ENCODE data around the gene ZNF383.
"Not testable (repeated sequence)": the region's sequence is repeated elsewhere in the genome, so short reads cannot be mapped to it uniquely, and the experiment has no call there.

ZNF383 gene

DNA sequence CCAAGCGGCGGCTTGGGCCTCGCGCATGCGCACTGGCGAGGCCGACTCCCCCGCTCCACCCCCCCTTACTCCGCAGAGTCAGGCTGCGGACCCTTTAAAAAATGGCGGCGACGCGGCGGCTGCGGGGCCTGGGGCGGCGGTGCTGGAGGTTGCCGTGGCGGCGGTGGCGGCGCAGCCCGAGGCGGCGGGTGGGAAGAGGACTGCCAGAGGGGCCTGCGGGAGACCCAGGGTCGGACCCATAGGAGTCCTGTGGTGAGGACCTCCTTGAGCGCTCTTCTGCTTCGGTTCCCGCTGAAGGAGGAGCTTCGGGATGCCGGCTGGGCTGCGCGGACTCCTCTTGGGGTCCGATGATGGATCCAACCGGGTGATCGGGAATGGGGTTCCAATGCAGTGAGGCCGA is 71.2 kb downstream of the ZNF383 start:
- not testable (repeated sequence) for H3K4me3 ChIP-seq (ENCODE audit: control insufficient read depth, low read depth, low read length); DNase-seq (ENCODE audit: low read depth)

GRCh38 chr19:37292998-37293939 is 75.3 kb downstream of the ZNF383 start:
- not testable (repeated sequence) for DNase-seq (ENCODE audit: low read depth); H3K4me3 ChIP-seq (ENCODE audit: control insufficient read depth, low read depth, low read length)

DNA sequence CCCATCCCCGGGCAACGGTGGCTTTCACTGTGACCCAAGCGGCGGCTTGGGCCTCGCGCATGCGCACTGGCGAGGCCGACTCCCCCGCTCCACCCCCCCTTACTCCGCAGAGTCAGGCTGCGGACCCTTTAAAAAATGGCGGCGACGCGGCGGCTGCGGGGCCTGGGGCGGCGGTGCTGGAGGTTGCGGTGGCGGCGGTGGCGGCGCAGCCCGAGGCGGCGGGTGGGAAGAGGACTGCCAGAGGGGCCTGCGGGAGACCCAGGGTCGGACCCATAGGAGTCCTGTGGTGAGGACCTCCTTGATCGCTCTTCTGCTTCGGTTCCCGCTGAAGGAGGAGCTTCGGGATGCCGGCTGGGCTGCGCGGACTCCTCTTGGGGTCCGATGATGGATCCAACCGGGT is 76.2 kb downstream of the ZNF383 start:
- not testable (repeated sequence) for DNase-seq (ENCODE audit: low read depth); H3K4me3 ChIP-seq (ENCODE audit: control insufficient read depth, low read depth, low read length)

Measured in AG09309 (cell line).